ENCODE measurements around the gene C8G. TPM values are rescaled to one million over a fixed set of nuclear protein-coding genes. Genes with fewer than 3 reads are reported as not detected.
A peak's percentile ranks its signal among the peaks of the same experiment; 100 is the strongest.

Gene C8G
- total RNA-seq, 1 experiment from 2014 or later, result 2.9 TPM

DNA sequence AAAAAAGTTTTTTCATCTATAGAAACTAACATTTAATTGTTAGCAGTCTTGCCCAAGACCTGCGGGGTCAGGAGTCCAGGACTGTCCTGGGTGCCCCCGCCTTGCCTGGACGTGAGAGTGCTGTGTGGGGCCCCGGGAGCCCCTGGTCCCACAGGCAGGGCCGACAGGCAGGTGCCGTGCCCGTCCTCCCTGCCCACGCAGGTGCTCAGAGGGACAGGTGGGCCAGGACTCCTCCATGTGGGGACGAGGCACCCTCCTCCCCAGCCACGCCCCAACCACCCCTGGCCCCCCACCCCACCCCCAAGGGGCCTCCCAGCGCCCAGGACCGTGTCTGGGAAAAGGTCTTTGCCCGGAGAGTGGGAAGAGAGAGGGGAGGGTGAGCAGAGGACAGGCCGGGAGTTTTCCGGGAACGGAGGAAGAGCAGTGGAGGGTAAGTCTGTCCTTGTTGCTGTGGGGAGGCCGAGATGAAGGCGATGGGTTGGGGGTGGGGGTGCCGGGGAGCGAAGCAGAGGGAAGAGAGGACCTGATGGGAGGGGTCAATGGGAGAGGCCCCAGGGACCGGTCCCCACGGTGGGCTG lies 4.3 kb downstream of the C8G start:
- no peak for TF ChIP-seq SIN3A (IDR thresholded peaks at IDR 0.05; ENCODE audit: borderline replicate concordance, insufficient read depth, low read depth, low read length)
- no peak for TF ChIP-seq TCF7L2 (IDR thresholded peaks at IDR 0.05; ENCODE audit: low read depth, low read length)
- TF ChIP-seq, protein P1, sequence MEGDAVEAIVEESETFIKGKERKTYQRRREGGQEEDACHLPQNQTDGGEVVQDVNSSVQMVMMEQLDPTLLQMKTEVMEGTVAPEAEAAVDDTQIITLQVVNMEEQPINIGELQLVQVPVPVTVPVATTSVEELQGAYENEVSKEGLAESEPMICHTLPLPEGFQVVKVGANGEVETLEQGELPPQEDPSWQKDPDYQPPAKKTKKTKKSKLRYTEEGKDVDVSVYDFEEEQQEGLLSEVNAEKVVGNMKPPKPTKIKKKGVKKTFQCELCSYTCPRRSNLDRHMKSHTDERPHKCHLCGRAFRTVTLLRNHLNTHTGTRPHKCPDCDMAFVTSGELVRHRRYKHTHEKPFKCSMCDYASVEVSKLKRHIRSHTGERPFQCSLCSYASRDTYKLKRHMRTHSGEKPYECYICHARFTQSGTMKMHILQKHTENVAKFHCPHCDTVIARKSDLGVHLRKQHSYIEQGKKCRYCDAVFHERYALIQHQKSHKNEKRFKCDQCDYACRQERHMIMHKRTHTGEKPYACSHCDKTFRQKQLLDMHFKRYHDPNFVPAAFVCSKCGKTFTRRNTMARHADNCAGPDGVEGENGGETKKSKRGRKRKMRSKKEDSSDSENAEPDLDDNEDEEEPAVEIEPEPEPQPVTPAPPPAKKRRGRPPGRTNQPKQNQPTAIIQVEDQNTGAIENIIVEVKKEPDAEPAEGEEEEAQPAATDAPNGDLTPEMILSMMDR (IDR thresholded peaks at IDR 0.05), result no peak
- no peak for TF ChIP-seq POLR2AphosphoS5 (IDR thresholded peaks at IDR 0.05; ENCODE audit: low read depth, low read length)
- no peak for TF ChIP-seq REST (IDR thresholded peaks at IDR 0.05; ENCODE audit: insufficient read depth in 1 of 2, low read depth in 2 of 2, low read length in 1 of 2)
- no peak for DNase-seq (ENCODE audit: low read depth, low spot score)
- Histone ChIP-seq H3K4me1 (ENCODE audit: control insufficient read depth, insufficient read depth, low read length) (peaks cover 33% of the 10 kb centered on the region), H3K27me3 (ENCODE audit: control insufficient read depth, insufficient read depth, low read length) (no peaks in the 10 kb centered on the region), H3K27ac (ENCODE audit: low read length) (peak overlapping the region; percentile 69), H3K9me3 (ENCODE audit: control insufficient read depth, insufficient read depth, low read depth, low read length) (no peaks in the 10 kb centered on the region), H3K36me3 (ENCODE audit: control insufficient read depth, insufficient read depth, low read length) (no peaks in the 10 kb centered on the region; the same call in 1 of the 2 replicates), H3K4me3 (ENCODE audit: low read depth in 2 of 2, low read length in 2 of 2) (peak overlapping the region; percentile 48 to 63)
- ChIA-PET POLR2A (no interaction called here), CTCF (interaction anchor here (0.6 kb wide), 1 partner anchor 27 kb away, joined by 10 read pairs; no protein-coding TSS in a partner anchor)
- intact Hi-C loops (cut with micrococcal nuclease; ENCODE audit: unreplicated experiment), result loop anchor here (10.0 kb wide), 1 partner anchor 85 kb away; the partner anchor contains the start of gene FUT7
- ATAC-seq, result peak; percentile 10
- in situ Hi-C loops (cut with HindIII; ENCODE audit: low pct_unique_long_range_greater_than_20kb, low sequenced_read_pairs), result no loop called here
- no TSS peak for BruUV-seq (replicated peaks)

DNA sequence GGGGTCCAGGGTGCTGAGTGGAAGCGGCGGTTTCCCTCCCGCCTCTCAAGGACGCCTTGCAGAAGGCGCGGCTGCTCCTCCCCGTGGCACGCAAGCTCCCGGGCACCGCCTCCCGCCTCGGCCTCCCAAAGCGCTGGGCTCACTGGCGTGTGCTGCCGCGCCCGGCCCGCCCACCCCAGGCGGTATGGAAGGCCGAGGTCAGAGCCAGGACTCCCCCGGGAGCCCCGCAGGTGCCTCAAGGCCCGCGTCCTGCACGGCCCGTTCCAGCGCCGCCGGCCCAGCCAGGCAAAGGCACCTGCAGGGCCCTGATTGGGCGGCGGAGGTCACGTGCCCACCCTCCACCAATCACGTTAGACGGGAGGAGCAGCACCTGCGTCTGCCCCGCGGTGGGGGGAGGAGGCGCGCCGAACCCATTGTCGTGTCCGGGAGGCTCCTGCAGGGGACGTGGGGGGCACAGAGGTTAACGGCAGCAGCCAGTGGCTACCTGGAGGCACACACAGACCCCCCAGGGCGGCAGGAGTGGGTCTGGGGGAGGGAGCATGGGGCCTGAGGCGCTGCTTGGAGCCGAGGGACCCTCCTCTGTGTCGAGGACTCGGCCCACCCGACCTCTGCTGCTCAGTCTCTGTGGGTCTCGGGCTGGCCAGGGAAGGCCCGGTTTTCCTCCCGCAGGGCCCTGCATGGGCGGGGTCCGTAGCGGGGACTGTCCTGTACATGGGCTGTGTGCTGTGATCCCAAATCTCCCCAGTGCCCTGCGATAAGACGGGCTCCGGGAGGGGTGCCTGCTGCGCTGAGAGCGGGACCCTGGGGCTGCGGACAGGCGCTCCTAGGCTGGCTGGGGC lies 5.0 kb downstream of the C8G start:
- Histone ChIP-seq H3K36me3 (ENCODE audit: control insufficient read depth, insufficient read depth, low read length) (no peaks in the 10 kb centered on the region; the same call in 1 of the 2 replicates), H3K27me3 (ENCODE audit: control insufficient read depth, insufficient read depth, low read length) (no peaks in the 10 kb centered on the region), H3K4me1 (ENCODE audit: control insufficient read depth, insufficient read depth, low read length) (peaks cover 30% of the 10 kb centered on the region), H3K4me3 (ENCODE audit: low read depth in 2 of 2, low read length in 2 of 2) (peak overlapping the region; percentile 48 to 63), H3K27ac (ENCODE audit: low read length) (peak overlapping the region; percentile 87), H3K9me3 (ENCODE audit: control insufficient read depth, insufficient read depth, low read depth, low read length) (no peaks in the 10 kb centered on the region)
- no TSS peak for BruUV-seq (replicated peaks)
- TF ChIP-seq SIN3A (IDR thresholded peaks at IDR 0.05; ENCODE audit: borderline replicate concordance, insufficient read depth, low read depth, low read length) (peak; percentile 10; the same call in 1 of the 2 replicates), REST (IDR thresholded peaks at IDR 0.05; ENCODE audit: insufficient read depth in 1 of 2, low read depth in 2 of 2, low read length in 1 of 2) (no peak), POLR2AphosphoS5 (IDR thresholded peaks at IDR 0.05; ENCODE audit: low read depth, low read length) (peak; percentile 61), TCF7L2 (IDR thresholded peaks at IDR 0.05; ENCODE audit: low read depth, low read length) (no peak)
- TF ChIP-seq, protein P1 (IDR thresholded peaks at IDR 0.05), result no peak
- ATAC-seq, result peak; percentile 87
- peak; percentile 46 for DNase-seq (ENCODE audit: low read depth, low spot score)
- ChIA-PET CTCF (interaction anchor here (0.6 kb wide), 1 partner anchor 26 kb away, joined by 10 read pairs; no protein-coding TSS in a partner anchor), POLR2A (no interaction called here)
- in situ Hi-C loops (cut with HindIII; ENCODE audit: low pct_unique_long_range_greater_than_20kb, low sequenced_read_pairs), result no loop called here
- intact Hi-C loops (cut with micrococcal nuclease; ENCODE audit: unreplicated experiment), result loop anchor here (10.0 kb wide), 1 partner anchor 85 kb away; the partner anchor contains the start of gene FUT7
